T-helper 2 cell treated with Interferon-gamma antibody and Interleukin-4, amounts not matched to agents 100 ng/mL and 5 ng/mL, for 36 hours (primary cell): ENCODE measurements around the gene CDCA4. TPM values are rescaled to one million over a fixed set of nuclear protein-coding genes. Genes with fewer than 3 reads are reported as not detected.

ENCODE experiments used
- intact Hi-C: fragments of 100-400 bp; cut with micrococcal nuclease; formaldehyde crosslinking; loops from one replicate; pipeline ENCODE4 v1.15.1; 2023
- total RNA-seq: library from RNA; stranded (reverse); gene quantifications from 2 replicates; pipeline ENCODE4 v1.2.3, GENCODE V29; 2022

CDCA4 gene
- total RNA-seq, 1 donor from 2014 or later = 52.6 TPM

- intact Hi-C loops = no loop called here
Observed at GRCh38 chr14:105059035-105059924, 38.4 kb upstream of the CDCA4 start.

- intact Hi-C loops = no loop called here
Observed at GRCh38 chr14:105058521-105059034, 37.7 kb upstream of the CDCA4 start.

GRCh38 chr14:105056303-105056831 lies 35.5 kb upstream of the CDCA4 start:
- intact Hi-C loops = no loop called here

- intact Hi-C loops = no loop called here
Observed at GRCh38 chr14:105055736-105056302, 34.9 kb upstream of the CDCA4 start.

GRCh38 chr14:105055334-105055733 lies 34.5 kb upstream of the CDCA4 start:
- intact Hi-C loops = no loop called here

GRCh38 chr14:105053996-105054395 lies 33.1 kb upstream of the CDCA4 start:
- intact Hi-C loops = no loop called here

GRCh38 chr14:105053421-105053820 lies 32.5 kb upstream of the CDCA4 start:
- intact Hi-C loops = no loop called here

GRCh38 chr14:105052110-105052458 lies 31.2 kb upstream of the CDCA4 start:
- intact Hi-C loops = no loop called here

GRCh38 chr14:105051182-105052109 lies 30.6 kb upstream of the CDCA4 start:
- intact Hi-C loops = no loop called here

- intact Hi-C loops = no loop called here
Observed at GRCh38 chr14:105050551-105050897, 29.6 kb upstream of the CDCA4 start.

GRCh38 chr14:105049753-105050550 lies 29.1 kb upstream of the CDCA4 start:
- intact Hi-C loops = no loop called here

GRCh38 chr14:105047283-105048016 lies 26.6 kb upstream of the CDCA4 start:
- intact Hi-C loops = no loop called here

GRCh38 chr14:105046891-105047282 lies 26.0 kb upstream of the CDCA4 start:
- intact Hi-C loops = no loop called here

- intact Hi-C loops = loop anchor here (1.0 kb wide), 4 partner anchors 25 to 306 kb away; partner anchors contain the start of gene CDCA4
Observed at GRCh38 chr14:105045710-105046326, 24.9 kb upstream of the CDCA4 start.

- intact Hi-C loops = loop anchor here (1.0 kb wide), 1 partner anchor 7 kb away; no protein-coding TSS in a partner anchor
Observed at GRCh38 chr14:105043641-105044040, 22.8 kb upstream of the CDCA4 start.

- intact Hi-C loops = no loop called here
Observed at GRCh38 chr14:105042813-105043212, 21.9 kb upstream of the CDCA4 start.

GRCh38 chr14:105041841-105042765 lies 21.2 kb upstream of the CDCA4 start:
- intact Hi-C loops = no loop called here
